K562 (cell line): ENCODE measurements around the gene VPS9D1. TPM values are rescaled to one million over a fixed set of nuclear protein-coding genes. Genes with fewer than 3 reads are reported as not detected.
A peak's percentile ranks its signal among the peaks of the same experiment; 100 is the strongest.

Source experiments
- ATAC-seq: fragments of 200-7000 bp; cut with Tn5 transposase; 3 replicates; pipeline ENCODE4 v1.9.1; 2020; ENCODE audit warnings: moderate library complexity
- BruUV-seq: library from RNA; stranded (reverse); fragments of 400-500 nt; replicated peaks from 2 replicates; lab custom pipeline; 2021; lab: Mats Ljungman, UMichigan
- CTCF ChIA-PET: fragments of 300-600 bp; formaldehyde crosslinking; extraction: SDS; loops from one replicate; lab custom pipeline; 2021; ENCODE audit warnings: low intra/inter-chr PET ratio; lab: Yijun Ruan, JAX
- POLR2A ChIA-PET: fragments of 300-600, 350-650 bp; sonication (Branson Sonifier 250); formaldehyde crosslinking; extraction: SDS; loops from one replicate; lab custom pipeline; 2021; ENCODE audit warnings: antibody characterized with exemption, inconsistent platforms; lab: Yijun Ruan, JAX
- DNase-seq, 4 experiments: peaks; one replicate each; pipeline versions ENCODE4 v3.0.0 to v3.0.0-alpha.2; 2011 to 2018; ENCODE audit warnings: low spot score in 3 of 4, mixed read lengths in 3 of 4; ENCODE audit errors: extremely low read depth in 1 of 4
- FAIRE-seq: peaks from 2 replicates; lab custom pipeline; 2011; peaks lifted over from hg19 to GRCh38; lab: Jason Lieb, UNC
- H2AFZ ChIP-seq: 2 replicates; pipeline ENCODE4 v1.6.0; 2011; ENCODE audit warnings: low read depth, low read length, control low read depth, inconsistent platforms
- H3K27ac ChIP-seq: fragments of 200-600 bp; 3 replicates; pipeline ENCODE4 v1.8.0; 2011; ENCODE audit warnings: low read depth, mild to moderate bottlenecking, control low read depth, inconsistent platforms, low read length, moderate library complexity, mixed read lengths; ENCODE audit errors: extremely low read depth
- H3K27me3 ChIP-seq, 2 experiments: fragments of 300-600 bp in 1 of 2; 2 replicates in 1 of 2; 3 replicates in 1 of 2; pipeline versions ENCODE4 v1.6.0 to v1.8.0; 2011; ENCODE audit warnings: inconsistent platforms in 2 of 2, low read length in 2 of 2, mild to moderate bottlenecking in 1 of 2, mixed read lengths in 1 of 2, moderate library complexity in 1 of 2; ENCODE audit not compliant: control insufficient read depth in 2 of 2, insufficient read depth in 2 of 2
- H3K36me3 ChIP-seq: fragments of 300-600 bp; 3 replicates; pipeline ENCODE4 v1.8.0; 2011; ENCODE audit warnings: mild to moderate bottlenecking, low read length, inconsistent platforms; ENCODE audit not compliant: control insufficient read depth, insufficient read depth
- H3K4me1 ChIP-seq, 2 experiments: fragments of 200-600 bp in 1 of 2; replicated peaks in 1 of 2; 2 replicates in 1 of 2; 3 replicates in 1 of 2; pipeline versions ENCODE4 v1.5.1 to v1.8.0; 2011; ENCODE audit warnings: inconsistent platforms in 2 of 2, low read length in 2 of 2, mild to moderate bottlenecking in 1 of 2, mixed read lengths in 1 of 2, moderate library complexity in 1 of 2; ENCODE audit not compliant: control insufficient read depth in 2 of 2, insufficient read depth in 2 of 2
- H3K4me2 ChIP-seq: 2 replicates; pipeline ENCODE4 v1.6.1; 2011; ENCODE audit warnings: low read length, control low read depth, inconsistent platforms, mixed read lengths; ENCODE audit not compliant: insufficient read depth
- H3K4me3 ChIP-seq: fragments of 200-600 bp; sonication (generic), shearing (Covaris generic); 2 replicates; pipeline ENCODE4 v1.5.1; 2016; ENCODE audit warnings: control low read depth, inconsistent platforms
- H3K79me2 ChIP-seq: fragments of 200-600 bp; 3 replicates; pipeline ENCODE4 v1.8.0; 2011; ENCODE audit warnings: low read length, inconsistent platforms; ENCODE audit not compliant: control insufficient read depth, insufficient read depth
- H3K9ac ChIP-seq, 2 experiments: 2 replicates each; pipeline versions ENCODE4 v1.6.0 to v1.6.1; 2011; ENCODE audit warnings: low read depth in 2 of 2, low read length in 2 of 2, control low read depth in 1 of 2, inconsistent platforms in 1 of 2, mild to moderate bottlenecking in 1 of 2, mixed read lengths in 1 of 2; ENCODE audit not compliant: insufficient read depth in 1 of 2
- H3K9me1 ChIP-seq: one replicate; pipeline ENCODE4 v1.6.0; 2011; ENCODE audit warnings: inconsistent platforms, mild to moderate bottlenecking, low read length, moderate library complexity; ENCODE audit not compliant: control insufficient read depth, insufficient read depth
- H3K9me3 ChIP-seq: replicated peaks from 2 replicates; pipeline ENCODE4 v1.5.1; 2011; ENCODE audit warnings: low read depth, low read length, inconsistent platforms; ENCODE audit not compliant: control insufficient read depth, insufficient read depth
- H4K20me1 ChIP-seq: replicated peaks from 2 replicates; pipeline ENCODE4 v1.6.1; 2011; ENCODE audit warnings: low read length, inconsistent platforms, mixed read lengths; ENCODE audit not compliant: control insufficient read depth, insufficient read depth
- CSDE1 ChIP-seq, 2 experiments: fragments of 450-650 bp; IDR thresholded peaks; 2 replicates each; pipeline ENCODE4 v1.6.1; 2016; ENCODE audit warnings: mild to moderate bottlenecking in 1 of 2
- CTCF ChIP-seq, 3 experiments: IDR thresholded peaks in 2 of 3; conservative IDR thresholded peaks in 1 of 3; 2 replicates each; pipeline ENCODE4 v1.5.1; 2011 to 2012; ENCODE audit warnings: low read length in 3 of 3, mild to moderate bottlenecking in 3 of 3, control low read depth in 2 of 3, improper control_type of control experiment in 1 of 3, inconsistent platforms in 1 of 3, low read depth in 1 of 3, mixed read lengths in 1 of 3, moderate library complexity in 1 of 3; ENCODE audit not compliant: insufficient read depth in 2 of 3
- WGBS: fragments of 100-300 bp; shearing (Covaris generic); methylation state at CpG from one replicate; pipeline ENCODE4 v1.1.6; 2016; ENCODE audit warnings: low coverage, mixed read lengths; ENCODE audit not compliant: insufficient coverage; ENCODE audit errors: missing lambda C conversion rate; 5-methylcytosine and 5-hydroxymethylcytosine counted together
- in situ Hi-C: fragments of 300-500 bp; cut with MboI; formaldehyde crosslinking; loops from 4 replicates; pipeline ENCODE4 v1.15.0; 2018; ENCODE audit warnings: inconsistent platforms, mixed read lengths
- intact Hi-C: fragments of 100-400 bp; cut with micrococcal nuclease; formaldehyde crosslinking; loops from 2 replicates; pipeline ENCODE4 v1.14.2; 2022
- polyA plus RNA-seq, 8 experiments: library from polyadenylated mRNA; depleted of rRNA in 4 of 8; stranded (reverse) in 5 of 8; unstranded in 3 of 8; fragments of >200 nt; fragmentation: Nextera tagmentation in 2 of 8; fragmentation: Illumina TruSeq in 1 of 8; extraction: Ambion mirVana in 2 of 8; extraction: Trizol in 1 of 8; gene quantifications; 2 replicates each; pipeline versions ENCODE4 v1.2.1 to v1.2.3, GENCODE V29; 2011 to 2014; ENCODE audit warnings: inconsistent platforms in 1 of 8, missing spikeins in 1 of 8
- total RNA-seq, 7 experiments: library from RNA; depleted of rRNA in 6 of 7; stranded (reverse); fragments of >200 nt in 6 of 7; fragmentation: Illumina TruSeq in 2 of 7; extraction: Trizol in 2 of 7; gene quantifications; 2 replicates each; pipeline versions ENCODE4 v1.2.1 to v1.2.3, GENCODE V29; 2011 to 2021; ENCODE audit warnings: low replicate concordance in 1 of 7

The VPS9D1 gene
- total and polyA plus RNA-seq, 9 of the 15 experiments (the other 6 are each of a cell fraction or from before 2014, with no cell fraction given): 0.33 to 3.1 (median 1.1) TPM

- Histone ChIP-seq H3K9me3 (no peaks in the 10 kb centered on the region), H3K4me3 (no peak overlapping the region), H3K9ac (no peak overlapping the region), H3K4me1 (peaks cover 3 to 19% of the 10 kb centered on the region in 2 experiments; a peak in 3 of 5 replicates), H3K27ac (no peak overlapping the region), H3K27me3 (no peaks in the 10 kb centered on the region), H3K79me2 (no peaks in the 10 kb centered on the region), H3K4me2 (no peak overlapping the region), H2AFZ (no peak overlapping the region), H4K20me1 (no peaks in the 10 kb centered on the region), H3K36me3 (peaks cover 17% of the 10 kb centered on the region; the same call in 2 of the 3 replicates), H3K9me1 (no peaks in the 10 kb centered on the region)
- TF ChIP-seq CSDE1 (IDR thresholded peaks at IDR 0.05) (no peak), CTCF (IDR thresholded peaks at IDR 0.05 in 2 of 3, conservative IDR thresholded peaks at IDR 0.05 in 1 of 3; ENCODE audit: insufficient read depth in 2 of 3, low read depth in 1 of 3, low read length in 3 of 3) (0 out of 6 replicates have a peak, but pooled peaks of 1 of the 3 experiments have one; percentile 17)
- intact Hi-C loops (loop anchor here (2.0 kb wide), 1 partner anchor 93 kb away; the partner anchor contains the start of gene CPNE7), in situ Hi-C loops (no loop called here)
- no TSS peak for BruUV-seq
- POLR2A ChIA-PET: interaction anchor here (1.5 kb wide), 1 partner anchor 9 kb away, joined by 6 read pairs; no protein-coding TSS in a partner anchor
- 61% methylated on average over 9 of the region's 9 CpGs for WGBS
- ATAC-seq (peak; percentile 55), FAIRE-seq (peak; percentile 62), DNase-seq (peak in 1 of 4 experiments; percentile 13)
- CTCF ChIA-PET: interaction anchor here (1.2 kb wide), 1 partner anchor 93 kb away, joined by 4 read pairs; no protein-coding TSS in a partner anchor
Measured at GRCh38 chr16:89667633-89668032, 53.1 kb downstream of the VPS9D1 start.
